Measurements from ENCODE around the gene RNF115.
"Not testable (repeated sequence)": the region's sequence is repeated elsewhere in the genome, so short reads cannot be mapped to it uniquely, and the experiment has no call there.

RNF115 gene

GRCh38 chr1:145730467-145730866, 93.4 kb downstream of the RNF115 start:
- DNase-seq (ENCODE audit: low spot score), result no peak

- DNase-seq (ENCODE audit: low spot score), result no peak
These were observed 94.0 kb downstream of the RNF115 start for GRCh38 chr1:145729666-145730436.

GRCh38 chr1:145729196-145729595, 94.7 kb downstream of the RNF115 start:
- DNase-seq (ENCODE audit: low spot score), result no peak

GRCh38 chr1:145726193-145726592, 97.7 kb downstream of the RNF115 start:
- not testable (repeated sequence) for DNase-seq (ENCODE audit: low spot score)

GRCh38 chr1:145720878-145721671, 102.8 kb downstream of the RNF115 start:
- peak; percentile 69 for DNase-seq (ENCODE audit: low spot score)

GRCh38 chr1:145720556-145720877, 103.4 kb downstream of the RNF115 start:
- no peak for DNase-seq (ENCODE audit: low spot score)

GRCh38 chr1:145719230-145720079, 104.4 kb downstream of the RNF115 start, which contains the start of gene CD160:
Gene CD160, plus strand, starts transcription at chr1:145719499. Its CDS starts 8,829 bp downstream, at chr1:145728328.
- peak; percentile 20 for DNase-seq (ENCODE audit: low spot score)

GRCh38 chr1:145718465-145718864, 105.4 kb downstream of the RNF115 start:
- not testable (repeated sequence) for DNase-seq (ENCODE audit: low spot score)

GRCh38 chr1:145717833-145718232, 106.1 kb downstream of the RNF115 start:
- DNase-seq (ENCODE audit: low spot score), result no peak

GRCh38 chr1:145716641-145717345, 107.1 kb downstream of the RNF115 start:
- no peak for DNase-seq (ENCODE audit: low spot score)

GRCh38 chr1:145714524-145715111, 109.3 kb downstream of the RNF115 start:
- DNase-seq (ENCODE audit: low spot score), result no peak

- no peak for DNase-seq (ENCODE audit: low spot score)
These were observed 112.7 kb downstream of the RNF115 start for GRCh38 chr1:145711213-145711651.

GRCh38 chr1:145710291-145711027, 113.4 kb downstream of the RNF115 start:
- DNase-seq (ENCODE audit: low spot score), result no peak

- DNase-seq (ENCODE audit: low spot score), result no peak
These were observed 115.8 kb downstream of the RNF115 start for GRCh38 chr1:145708063-145708462.

GRCh38 chr1:145707183-145707867, 116.6 kb downstream of the RNF115 start, which contains the start of gene PDZK1:
Gene PDZK1, minus strand, starts transcription at chr1:145707368. Its CDS starts 19,347 bp downstream, at chr1:145688021.
- DNase-seq (ENCODE audit: low spot score), result no peak

- no peak for DNase-seq (ENCODE audit: low spot score)
These were observed 117.7 kb downstream of the RNF115 start for GRCh38 chr1:145706086-145706664.

GRCh38 chr1:145705622-145706021, 118.3 kb downstream of the RNF115 start:
- no peak for DNase-seq (ENCODE audit: low spot score)

GRCh38 chr1:145702826-145703225, 121.1 kb downstream of the RNF115 start:
- DNase-seq (ENCODE audit: low spot score), result no peak

- no peak for DNase-seq (ENCODE audit: low spot score)
These were observed 121.8 kb downstream of the RNF115 start for GRCh38 chr1:145702052-145702451.
